DMS 273 treated with DMSO at 0.1 percent for 48 hours (cell line): ENCODE measurements around the gene ATP2C2.
"Not testable (repeated sequence)": the region's sequence is repeated elsewhere in the genome, so short reads cannot be mapped to it uniquely, and the experiment has no call there.

Source experiments
- DNase-seq: peaks from one replicate; lab custom pipeline; 2025; lab: John Stamatoyannopoulos, UW

Gene ATP2C2

DNA sequence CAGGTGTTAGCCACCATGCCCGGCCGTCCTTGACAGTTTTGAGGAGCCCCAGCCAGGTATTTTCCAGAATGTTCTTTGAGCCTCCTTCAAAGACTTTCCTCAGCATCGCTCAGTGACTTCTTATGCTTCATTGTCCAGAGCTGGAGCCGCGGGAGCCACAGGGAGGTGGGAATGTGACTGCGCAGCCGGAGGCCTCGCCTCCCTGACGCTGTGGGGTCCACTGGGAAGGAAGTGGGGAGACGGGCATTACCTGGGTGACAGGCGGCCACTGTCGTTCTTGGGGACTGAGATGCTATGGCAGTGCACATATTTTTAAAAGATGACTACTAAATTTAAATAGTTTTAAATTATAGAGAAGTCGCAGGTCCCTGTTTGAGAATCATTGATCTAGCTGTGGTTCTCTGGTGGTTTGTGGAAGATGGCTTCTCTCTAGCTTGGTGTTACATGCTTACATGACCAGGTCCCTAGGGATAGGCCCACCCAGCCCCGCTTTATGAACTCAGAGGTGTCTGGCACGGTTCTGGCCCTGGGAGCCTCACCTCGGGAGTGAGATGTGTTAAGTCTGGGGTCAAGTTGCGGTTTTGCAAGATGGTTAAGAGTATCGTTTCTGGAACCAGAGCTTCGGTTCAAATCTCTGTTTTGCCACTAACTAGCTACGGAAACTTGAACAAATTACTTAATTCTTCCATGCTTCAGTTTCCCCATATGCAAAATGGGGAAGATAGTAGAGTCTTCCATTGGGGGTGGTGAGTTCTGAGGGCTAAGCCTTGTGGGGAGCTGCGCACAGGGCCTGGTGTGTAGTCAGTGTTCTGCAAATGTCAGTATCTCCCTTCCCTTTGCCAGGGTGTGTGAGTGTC is 53.0 kb downstream of the ATP2C2 start:
- DNase-seq, result no peak

DNA sequence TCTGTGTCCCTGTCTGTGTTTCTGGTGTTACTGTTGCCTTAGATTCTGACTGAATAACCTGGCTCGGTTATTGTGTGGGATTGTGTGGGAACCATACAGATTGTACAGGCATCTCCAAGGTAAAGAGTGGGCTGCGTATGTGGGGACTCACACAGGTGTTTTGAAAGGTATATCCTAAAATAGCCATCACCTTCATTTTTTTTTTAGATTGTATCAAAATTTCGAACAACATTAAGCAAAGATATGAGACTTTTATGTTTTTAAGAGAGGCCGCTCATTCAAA is 53.5 kb downstream of the ATP2C2 start:
- no peak for DNase-seq

DNA sequence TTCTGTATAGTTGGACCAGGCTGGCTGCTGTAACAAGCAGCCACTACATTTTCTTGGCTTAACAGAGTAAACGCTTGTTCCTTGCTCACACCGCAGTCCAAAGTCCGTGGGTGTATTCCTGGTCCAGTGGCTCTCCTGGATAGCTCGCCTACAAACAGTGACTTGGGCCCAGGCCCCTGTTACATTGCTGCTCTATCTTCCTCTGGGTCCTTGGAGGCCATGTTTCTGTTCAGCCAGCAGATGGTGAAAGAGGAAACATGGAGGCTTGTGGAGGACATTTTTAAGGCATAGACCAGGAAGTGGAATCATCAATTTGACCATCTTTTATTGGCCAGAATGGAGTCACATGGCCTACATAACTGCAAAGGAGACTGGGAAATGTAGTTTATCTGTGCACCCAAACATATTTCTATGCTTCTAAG is 55.1 kb downstream of the ATP2C2 start:
- peak; percentile 58 for DNase-seq

DNA sequence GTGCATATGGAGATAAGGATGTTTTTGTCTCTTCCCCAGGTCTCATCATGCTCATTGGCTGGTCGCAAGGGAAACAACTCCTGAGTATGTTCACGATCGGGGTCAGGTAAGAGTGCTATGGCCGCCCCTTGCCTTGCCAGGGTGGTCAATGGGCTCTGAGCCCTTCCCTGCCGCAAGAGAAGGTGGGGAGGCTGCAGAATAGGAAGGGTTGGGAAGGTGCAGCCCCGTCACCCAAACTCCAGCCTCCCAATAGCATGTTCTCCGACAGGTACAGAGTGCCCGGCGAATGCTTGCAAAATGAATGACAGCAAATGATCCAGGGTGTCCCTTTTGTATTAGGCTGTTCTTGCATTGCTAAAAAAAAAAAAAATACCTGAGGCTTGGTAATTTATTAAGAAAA is 57.4 kb downstream of the ATP2C2 start:
- DNase-seq, result no peak

DNA sequence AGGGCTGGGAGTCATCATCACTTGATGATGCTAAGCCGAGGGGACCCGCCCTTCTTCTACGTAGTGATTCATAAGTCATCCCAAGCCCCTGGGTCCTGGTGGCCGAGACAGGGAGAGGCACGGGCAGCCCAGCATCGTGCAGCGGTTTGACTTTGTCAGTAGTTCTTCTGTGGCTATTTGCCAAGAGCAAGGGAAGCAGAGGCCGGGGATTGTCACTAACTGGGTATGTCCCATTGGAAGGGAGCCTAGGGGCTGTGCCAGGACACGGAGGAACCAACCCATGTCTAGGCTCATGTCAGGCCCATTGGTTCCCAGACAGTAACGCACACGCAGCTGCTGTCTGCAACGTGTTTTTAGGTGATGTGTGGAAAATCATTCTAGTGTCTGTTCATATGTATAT is 58.5 kb downstream of the ATP2C2 start:
- DNase-seq, result no peak

DNA sequence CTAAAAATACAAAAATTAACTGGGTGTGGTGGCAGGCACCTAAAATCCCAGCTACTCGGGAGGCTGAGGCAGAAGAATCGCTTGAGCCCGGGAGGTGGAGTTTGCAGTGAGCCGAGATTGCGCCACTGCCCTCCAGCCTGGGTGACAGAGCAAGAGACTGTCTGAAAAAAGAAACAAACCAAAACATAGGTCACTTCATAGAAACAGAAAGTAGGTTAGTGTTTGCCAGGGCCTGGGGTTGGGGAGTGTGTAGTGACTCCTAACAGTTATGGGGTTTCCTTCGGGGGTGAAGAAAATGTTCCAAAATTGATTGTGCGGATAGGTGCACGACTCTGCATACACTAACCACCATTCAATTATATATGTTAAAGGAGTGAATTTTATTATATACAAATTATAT is 59.2 kb downstream of the ATP2C2 start:
- no peak for DNase-seq

DNA sequence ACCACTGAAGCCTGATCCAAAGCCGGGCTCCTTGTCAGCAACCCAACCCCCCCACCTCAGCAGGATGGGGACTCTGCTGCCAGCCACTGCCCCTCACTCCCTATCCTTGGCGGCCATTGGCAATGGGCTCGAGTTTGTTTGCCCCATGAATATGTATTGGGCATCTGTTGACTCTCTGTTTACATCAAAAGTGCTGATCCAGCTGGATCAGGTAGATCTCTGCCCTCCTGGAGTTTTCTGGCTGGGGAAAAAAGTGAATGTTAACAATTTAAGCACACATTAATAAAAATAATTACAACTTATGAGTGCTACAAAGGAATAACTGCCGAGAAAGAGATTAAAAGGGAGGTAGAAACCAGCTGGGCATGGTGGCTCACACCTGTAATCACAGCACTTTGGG is 62.5 kb downstream of the ATP2C2 start:
- DNase-seq, result no peak

DNA sequence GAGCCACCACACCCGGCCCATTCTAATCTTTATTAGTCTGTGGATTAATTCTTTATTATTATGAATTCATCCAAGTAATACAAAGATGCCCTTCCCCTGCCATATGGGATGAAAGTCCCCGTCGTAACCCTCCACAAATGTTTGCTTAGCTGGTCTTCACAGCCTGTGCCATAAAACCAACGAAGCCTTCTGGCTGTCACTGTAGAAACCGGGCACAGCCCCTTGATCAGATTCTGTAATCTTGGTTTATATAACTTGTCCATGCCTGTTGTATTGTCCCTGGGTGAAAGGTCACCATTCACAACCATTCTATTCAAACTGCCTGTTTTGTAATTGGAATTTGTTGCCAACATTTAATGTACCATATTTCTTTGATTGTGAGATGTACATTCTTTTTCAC is 66.5 kb downstream of the ATP2C2 start:
- no peak for DNase-seq

DNA sequence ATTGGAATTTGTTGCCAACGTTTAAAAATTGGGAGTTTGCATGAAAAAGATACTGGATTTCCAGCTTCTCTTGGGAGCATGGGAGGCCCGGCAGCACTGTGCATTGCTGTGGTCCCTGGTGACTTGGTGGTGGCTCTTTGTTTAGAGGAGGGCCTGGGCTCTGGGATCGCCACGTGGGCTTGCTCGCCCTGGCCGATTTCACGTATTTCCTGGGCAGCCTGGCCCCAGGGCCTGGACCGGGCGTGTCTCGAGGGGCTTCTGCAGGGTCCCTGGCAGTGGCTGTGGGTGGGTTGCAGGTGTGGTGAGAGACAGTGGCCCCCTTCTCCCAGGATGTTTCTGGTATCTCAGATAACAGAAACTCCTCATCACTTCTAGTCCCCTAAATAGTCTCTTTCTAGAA is 67.9 kb downstream of the ATP2C2 start:
- DNase-seq, result no peak

DNA sequence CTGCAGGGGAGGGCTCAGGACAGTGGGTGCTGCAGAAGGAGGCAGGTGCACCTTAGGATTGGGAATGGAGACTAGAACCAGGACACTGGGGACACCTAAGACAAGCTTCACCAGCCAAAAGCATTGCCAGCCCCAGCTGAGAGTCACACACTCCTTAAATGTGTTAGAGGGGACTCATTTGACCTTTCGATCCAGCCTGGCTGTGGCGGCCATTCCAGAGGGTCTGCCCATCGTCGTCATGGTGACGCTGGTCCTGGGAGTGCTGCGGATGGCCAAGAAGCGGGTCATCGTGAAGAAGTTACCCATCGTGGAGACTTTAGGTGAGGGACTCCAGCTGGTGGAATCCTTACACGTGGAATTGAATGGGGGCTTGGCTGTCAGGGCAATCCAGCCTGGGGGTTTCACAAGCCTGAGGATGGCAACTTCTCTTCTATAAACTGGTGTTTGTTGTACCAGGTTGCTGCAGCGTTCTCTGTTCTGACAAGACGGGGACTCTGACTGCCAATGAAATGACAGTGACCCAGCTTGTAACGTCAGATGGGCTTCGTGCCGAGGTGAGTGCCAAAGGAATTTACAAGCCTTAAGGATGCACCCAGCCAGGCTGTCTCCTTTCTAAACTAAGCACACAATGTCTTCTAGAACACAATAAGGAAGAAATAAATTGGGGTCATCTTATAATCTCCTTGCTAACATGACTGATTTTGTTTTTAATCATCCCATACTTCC is 70.8 kb downstream of the ATP2C2 start:
- DNase-seq, result no peak

DNA sequence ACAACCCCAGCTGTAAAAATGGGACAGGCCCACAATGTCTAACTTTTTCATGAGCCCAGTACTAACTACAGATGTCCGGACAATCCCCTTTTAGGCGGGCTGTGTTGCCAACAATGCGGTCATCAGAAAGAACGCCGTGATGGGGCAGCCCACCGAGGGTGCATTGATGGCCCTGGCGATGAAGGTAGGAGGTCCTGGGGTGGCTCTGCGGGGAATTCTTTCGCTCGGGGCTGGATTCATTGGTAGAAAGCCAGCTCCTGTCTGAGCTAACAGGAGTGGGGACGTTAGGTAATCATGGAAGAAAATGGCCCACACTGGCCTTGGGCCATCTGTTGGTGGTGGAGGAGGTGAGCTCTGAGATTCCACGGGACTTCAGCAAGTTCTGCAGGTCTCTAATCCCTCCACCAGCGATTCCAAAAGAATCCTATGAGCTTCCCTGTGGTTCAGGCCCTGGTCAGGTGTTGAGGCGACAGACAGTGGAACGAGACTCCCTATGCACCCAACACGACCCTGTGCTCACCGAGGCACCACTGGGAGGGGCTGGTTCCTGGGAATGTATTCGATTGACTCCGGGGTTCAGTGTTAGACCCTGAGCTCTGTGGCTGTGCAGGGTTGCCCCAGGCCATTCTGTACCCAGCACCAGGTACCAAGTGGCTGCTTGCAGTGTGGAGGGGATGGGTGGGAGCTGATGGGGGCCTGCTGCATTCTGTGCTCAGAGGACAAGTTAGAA is 74.2 kb downstream of the ATP2C2 start:
- DNase-seq, result no peak

DNA sequence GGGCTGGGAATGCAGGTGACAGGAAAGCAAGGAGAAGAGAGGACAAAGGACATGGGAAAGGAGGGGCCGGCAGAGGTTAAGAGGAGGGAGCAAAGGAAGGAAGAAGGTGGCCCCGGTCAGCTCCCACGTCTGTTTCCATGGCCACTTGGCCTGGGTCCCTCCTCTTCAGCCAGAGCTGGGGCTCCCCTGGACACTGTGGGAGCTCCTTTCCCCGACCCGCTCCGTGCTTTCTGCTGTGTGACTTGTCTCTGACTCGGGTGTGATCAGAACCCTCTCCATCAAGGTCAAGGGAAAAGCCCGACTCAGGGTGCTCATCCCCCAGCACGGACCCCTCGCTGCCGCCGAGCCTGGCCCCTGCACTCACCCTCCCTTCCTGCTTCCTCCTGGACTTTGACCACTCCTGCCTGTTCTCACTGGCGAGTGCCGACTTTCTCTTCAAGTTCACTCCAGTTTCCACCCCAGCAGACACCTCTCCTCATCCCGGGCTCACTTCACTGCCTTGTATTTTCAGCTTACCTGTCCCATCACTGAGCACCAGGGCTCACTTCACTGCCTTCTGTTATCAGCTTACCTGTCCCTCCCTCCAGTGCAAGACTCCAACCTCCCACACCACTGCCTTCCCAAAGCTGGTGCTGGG is 74.9 kb downstream of the ATP2C2 start:
- DNase-seq, result no peak

DNA sequence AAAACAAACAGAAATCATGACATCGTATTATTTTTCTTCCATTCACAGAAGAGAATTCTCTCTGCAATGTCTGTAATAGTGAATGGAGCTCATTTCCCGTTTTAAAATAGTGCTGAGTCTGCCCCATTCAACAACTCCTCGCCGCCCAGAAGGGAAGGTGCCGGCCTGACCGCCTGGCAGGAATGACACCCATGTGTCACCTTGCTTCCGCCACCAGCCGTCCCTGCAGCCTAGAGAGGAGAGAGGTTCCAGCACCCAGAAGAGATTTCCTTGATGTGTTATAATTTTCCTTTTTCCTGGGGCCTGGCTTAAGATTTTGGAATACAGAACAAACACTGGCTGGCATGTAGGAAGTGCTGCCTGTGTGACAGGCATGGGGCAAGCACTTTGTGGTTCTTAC is 76.1 kb downstream of the ATP2C2 start:
- DNase-seq, result no peak

DNA sequence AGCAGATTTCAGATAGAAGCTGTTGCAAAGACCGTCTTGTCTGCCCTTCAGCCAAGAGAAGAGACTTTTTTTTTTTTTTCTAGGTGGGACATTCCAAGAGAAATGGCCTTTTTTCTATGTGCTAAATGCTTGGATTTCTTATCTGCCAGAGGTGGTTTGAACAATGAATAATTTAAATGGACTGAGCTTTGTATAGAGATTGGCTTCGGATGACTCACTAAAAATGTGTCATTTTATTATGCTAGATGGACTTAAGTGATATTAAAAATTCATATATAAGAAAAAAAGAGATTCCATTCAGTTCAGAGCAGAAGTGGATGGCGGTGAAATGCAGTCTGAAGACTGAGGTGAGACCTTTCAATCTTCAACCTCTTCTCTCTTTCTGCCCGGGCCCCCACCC is 77.7 kb downstream of the ATP2C2 start:
- DNase-seq, result no peak

DNA sequence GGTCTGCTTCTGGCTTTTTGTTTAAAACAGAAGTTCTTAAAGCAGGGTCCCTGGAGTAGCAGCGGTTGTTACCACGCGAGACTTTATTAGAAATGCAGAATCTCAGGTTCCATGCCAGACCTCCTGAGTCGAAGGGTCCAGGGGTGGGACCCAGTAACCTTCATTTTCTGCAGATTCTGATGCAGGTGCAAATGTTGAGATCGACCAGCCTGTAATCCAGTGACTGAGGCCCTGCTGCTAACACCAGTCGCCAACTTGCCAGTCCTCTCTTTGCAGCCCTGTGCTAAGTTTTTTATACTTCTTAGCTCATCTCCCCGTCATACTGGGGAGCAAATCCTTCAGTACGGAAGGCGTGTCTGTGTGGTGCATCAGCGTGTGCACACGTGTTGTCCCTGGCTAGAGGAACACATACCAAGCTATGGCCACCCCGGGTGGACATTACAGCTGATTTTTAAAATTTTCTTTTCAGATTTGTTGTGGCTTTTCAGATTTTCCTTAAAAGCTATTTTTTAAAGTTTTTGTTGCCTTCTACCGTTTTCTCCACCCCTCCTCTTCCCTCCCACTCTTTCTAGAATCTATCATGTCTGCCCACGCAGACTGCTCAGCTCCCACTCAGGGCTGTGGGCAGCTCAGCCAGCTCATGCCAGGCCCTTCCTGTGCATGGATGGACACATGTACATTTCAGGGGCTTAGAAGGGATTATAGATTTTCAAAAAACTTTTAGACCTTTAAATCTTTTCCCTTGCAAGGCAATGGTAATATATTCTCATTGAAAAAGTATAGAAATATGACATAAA is 78.5 kb downstream of the ATP2C2 start:
- DNase-seq, result no peak

DNA sequence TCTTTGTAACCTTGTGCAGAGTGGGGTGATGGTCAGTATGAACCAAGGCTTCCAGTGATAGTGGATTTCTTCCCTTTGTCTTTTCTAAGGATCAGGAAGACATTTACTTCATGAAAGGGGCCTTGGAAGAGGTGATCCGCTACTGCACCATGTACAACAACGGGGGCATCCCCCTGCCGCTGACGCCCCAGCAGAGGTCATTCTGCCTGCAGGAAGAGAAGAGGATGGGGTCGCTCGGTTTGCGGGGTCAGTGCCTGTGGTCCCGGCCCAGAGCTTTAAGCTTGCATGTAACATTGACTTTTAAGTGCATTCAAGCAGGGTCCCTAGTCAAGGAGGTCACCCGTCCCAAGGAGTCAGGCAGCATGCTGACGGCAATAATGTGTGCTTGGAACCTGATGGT is 80.1 kb downstream of the ATP2C2 start:
- DNase-seq, result no peak

DNA sequence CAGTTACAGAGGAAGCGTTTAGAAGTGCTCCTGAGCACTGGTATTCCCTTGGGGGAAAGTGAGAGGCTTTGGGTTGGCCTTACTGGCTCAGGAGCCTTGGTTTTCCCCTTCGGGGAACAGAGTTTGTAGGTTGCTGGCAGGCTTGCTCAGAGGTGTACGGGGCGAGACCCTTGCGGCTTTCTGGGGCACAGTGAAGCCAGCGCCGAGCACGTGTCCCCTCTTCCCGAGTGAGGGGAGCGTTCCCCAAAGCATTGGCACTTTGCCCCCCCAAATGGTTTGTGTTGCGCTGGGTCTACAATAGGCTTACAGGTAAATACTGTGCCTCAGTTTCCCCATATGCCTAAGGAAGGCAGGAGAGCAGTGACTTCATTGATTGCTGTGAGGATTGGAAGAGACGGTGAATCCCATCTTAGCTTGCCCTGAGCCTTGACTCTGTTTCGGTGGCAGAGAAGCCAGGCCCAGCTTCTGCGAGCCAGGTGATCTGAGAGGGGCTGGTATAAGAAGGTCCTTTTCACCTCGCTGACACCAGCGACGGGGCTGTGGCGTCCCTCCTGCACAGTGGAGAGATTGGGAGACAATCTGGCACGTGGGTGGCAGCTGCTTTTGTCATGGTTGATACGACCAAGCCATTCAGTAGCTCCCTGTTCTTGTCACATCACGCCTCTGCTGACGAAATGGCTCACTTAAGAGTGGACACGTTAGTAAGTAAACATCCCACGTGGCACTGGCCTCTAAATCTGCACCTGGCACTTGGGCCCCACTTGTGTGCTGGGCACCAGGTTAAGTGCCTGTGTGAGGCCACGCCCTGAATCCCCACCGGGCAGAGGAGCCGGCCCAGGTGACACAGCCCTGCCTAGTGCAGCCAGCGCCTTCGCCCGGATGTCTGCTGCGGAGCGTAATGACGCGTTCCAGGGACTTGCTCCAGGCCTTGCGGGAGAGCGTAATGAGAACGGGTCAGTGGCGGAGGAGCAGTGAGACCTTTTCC is 81.1 kb downstream of the ATP2C2 start:
- no peak for DNase-seq

DNA sequence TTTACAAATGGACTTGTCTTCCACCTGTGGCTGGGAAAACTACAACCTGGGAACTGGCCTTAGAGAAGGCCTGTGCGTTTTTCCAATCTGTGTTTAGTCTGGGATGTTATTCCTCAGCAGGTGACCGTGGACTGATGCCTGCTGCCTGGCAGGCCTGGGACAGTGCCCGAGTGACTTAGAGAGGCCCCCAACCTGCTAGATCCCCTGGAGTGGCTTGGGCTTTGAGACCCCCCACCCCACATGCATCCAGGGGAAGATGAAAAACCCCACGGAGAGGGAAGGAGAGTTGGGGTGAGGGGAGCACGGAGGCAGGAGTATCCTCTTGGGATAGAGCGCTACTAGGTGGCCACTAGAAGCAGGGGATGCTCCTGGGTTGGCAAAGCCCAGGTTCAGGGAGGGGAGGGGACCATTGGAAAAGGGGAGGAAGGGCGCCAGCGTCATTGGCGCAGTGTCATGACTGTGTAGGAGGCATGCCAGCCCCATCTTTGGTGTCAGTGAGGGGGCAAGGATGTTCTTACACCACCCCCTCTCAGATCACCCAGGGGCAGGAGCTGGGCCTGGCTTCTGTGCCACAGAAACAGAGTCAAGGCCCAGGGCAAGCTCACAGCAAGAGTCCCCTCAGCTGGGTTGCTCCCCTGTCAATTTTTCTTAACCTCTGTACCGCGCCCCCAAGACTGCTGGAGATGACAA is 82.0 kb downstream of the ATP2C2 start:
- DNase-seq, result no peak

DNA sequence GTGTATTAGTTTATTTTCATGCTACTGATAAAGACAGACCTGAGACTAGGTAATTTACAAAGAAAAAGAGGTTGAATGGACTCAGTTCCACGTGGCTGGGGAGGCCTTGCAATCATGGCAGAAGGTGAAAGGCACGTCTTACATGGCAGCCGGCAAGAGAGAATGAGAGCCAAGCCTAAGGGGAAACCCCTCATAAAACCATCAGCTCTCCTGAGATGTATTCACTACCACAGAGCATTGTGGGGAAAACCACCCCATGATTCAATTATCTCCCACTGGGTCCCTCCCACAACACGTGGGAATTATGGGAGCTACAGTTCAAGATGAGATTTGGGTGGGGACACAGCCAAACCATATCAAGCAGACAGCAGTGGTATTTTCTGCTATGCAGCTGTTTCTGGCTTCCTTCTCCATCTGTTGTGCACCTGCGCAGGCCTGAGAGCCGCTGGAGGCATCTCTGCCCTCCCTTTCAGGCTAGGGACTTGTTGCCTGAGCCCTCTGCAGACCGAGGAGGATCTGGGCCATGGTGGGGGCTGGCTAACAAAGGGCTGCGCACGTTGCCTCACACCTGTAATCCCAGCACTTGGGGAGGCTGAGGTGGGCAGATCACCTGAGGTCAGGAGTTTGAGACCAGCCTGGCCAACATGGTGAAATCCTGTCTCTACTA is 82.8 kb downstream of the ATP2C2 start:
- DNase-seq, result not testable (repeated sequence)
